HepG2 (cell line): ENCODE measurements around the gene SPRTN. TPM values are rescaled to one million over a fixed set of nuclear protein-coding genes. Genes with fewer than 3 reads are reported as not detected.

Experiments used
- ATAC-seq: fragments of 200-7000 bp; cut with Tn5 transposase; 3 replicates; pipeline ENCODE4 v1.9.1; 2020; ENCODE audit warnings: mild to moderate bottlenecking, moderate library complexity
- BruUV-seq: library from RNA; stranded (reverse); fragments of 400-500 nt; replicated peaks from 2 replicates; lab custom pipeline; 2021; lab: Mats Ljungman, UMichigan
- CTCF ChIA-PET: fragments of 300-600 bp; formaldehyde crosslinking; extraction: SDS; loops from one replicate; lab custom pipeline; 2021; ENCODE audit warnings: low total read pairs, inconsistent platforms, low intra/inter-chr PET ratio; lab: Yijun Ruan, JAX
- POLR2A ChIA-PET: fragments of 350-600 bp; sonication (Branson Sonifier 250); formaldehyde crosslinking; loops from one replicate; lab custom pipeline; 2020; ENCODE audit warnings: antibody characterized with exemption, inconsistent platforms; lab: Yijun Ruan, JAX
- DNase-seq: peaks from one replicate; pipeline ENCODE4 v3.0.0-alpha.2; 2015; ENCODE audit warnings: low spot score
- FAIRE-seq: peaks from 3 replicates; lab custom pipeline; 2011; peaks lifted over from hg19 to GRCh38; lab: Jason Lieb, UNC
- H2AFZ ChIP-seq: one replicate; pipeline ENCODE4 v1.6.1; 2011; ENCODE audit warnings: low read length, inconsistent platforms
- H3K27ac ChIP-seq: fragments of 300-600 bp; 3 replicates; pipeline ENCODE4 v1.8.0; 2011; ENCODE audit warnings: mixed run types, mild to moderate bottlenecking, mixed read lengths, low read length, inconsistent platforms; ENCODE audit not compliant: insufficient read depth; ENCODE audit errors: extremely low read length
- H3K27me3 ChIP-seq, 2 experiments: fragments of 200-600 bp in 1 of 2; 2 replicates in 1 of 2; 3 replicates in 1 of 2; pipeline versions ENCODE4 v1.6.0 to v1.8.0; 2011; ENCODE audit warnings: low read length in 2 of 2, mild to moderate bottlenecking in 2 of 2, moderate library complexity in 2 of 2, inconsistent platforms in 1 of 2; ENCODE audit not compliant: insufficient read depth in 2 of 2, control insufficient read depth in 1 of 2
- H3K36me3 ChIP-seq, 2 experiments: fragments of 200-600 bp in 1 of 2; replicated peaks in 1 of 2; 2 replicates in 1 of 2; 3 replicates in 1 of 2; pipeline versions ENCODE4 v1.5.1 to v1.8.0; 2011; ENCODE audit warnings: low read length in 2 of 2, inconsistent platforms in 1 of 2; ENCODE audit not compliant: insufficient read depth in 2 of 2, control insufficient read depth in 1 of 2
- H3K4me1 ChIP-seq: 2 replicates; pipeline ENCODE4 v1.5.1; 2012; ENCODE audit warnings: low read length, inconsistent platforms; ENCODE audit not compliant: insufficient read depth
- H3K4me2 ChIP-seq: 2 replicates; pipeline ENCODE4 v1.6.0; 2011; ENCODE audit warnings: low read depth, low read length, inconsistent platforms
- H3K4me3 ChIP-seq, 3 experiments: fragments of 200-600 bp in 1 of 3; sonication (generic), shearing (Covaris generic) in 1 of 3; replicated peaks in 1 of 3; 2 replicates each; pipeline ENCODE4 v1.5.1; 2011 to 2016; ENCODE audit warnings: low read length in 3 of 3, inconsistent platforms in 2 of 3, low read depth in 2 of 3, mild to moderate bottlenecking in 2 of 3, control low read depth in 1 of 3, mixed read lengths in 1 of 3; ENCODE audit not compliant: insufficient read depth in 1 of 3
- H3K79me2 ChIP-seq: one replicate; pipeline ENCODE4 v1.6.1; 2011; ENCODE audit warnings: low read length, inconsistent platforms; ENCODE audit not compliant: insufficient read depth
- H3K9ac ChIP-seq: 2 replicates; pipeline ENCODE4 v1.6.0; 2011; ENCODE audit warnings: mild to moderate bottlenecking, low read depth, low read length, inconsistent platforms; ENCODE audit not compliant: insufficient read depth
- H3K9me3 ChIP-seq: 2 replicates; pipeline ENCODE4 v1.5.1; 2012; ENCODE audit warnings: mild to moderate bottlenecking, low read length
- H4K20me1 ChIP-seq: 2 replicates; pipeline ENCODE4 v1.6.0; 2011; ENCODE audit warnings: inconsistent platforms, mild to moderate bottlenecking, low read length, moderate library complexity; ENCODE audit not compliant: insufficient read depth
- TRIM24 ChIP-seq: sonication (generic); formaldehyde crosslinking; IDR thresholded peaks from 2 replicates; pipeline ENCODE4 v1.8.0; 2022; ENCODE audit warnings: mild to moderate bottlenecking, missing genetic modification reagents
- WGBS: methylation state at CpG from one replicate; pipeline ENCODE4 v1.1.6; 2017; ENCODE audit warnings: low lambda C conversion rate; 5-methylcytosine and 5-hydroxymethylcytosine counted together
- in situ Hi-C: cut with HindIII; loops from 2 replicates; pipeline ENCODE4 v1.10.0; 2017; ENCODE audit warnings: low pct_unique_long_range_greater_than_20kb; ENCODE audit not compliant: extremely low pct_ligation_motif_present
- intact Hi-C: fragments of 100-400 bp; cut with micrococcal nuclease; formaldehyde crosslinking; loops from one replicate; pipeline ENCODE4 v1.10.0; 2022; ENCODE audit not compliant: unreplicated experiment
- polyA plus RNA-seq, 8 experiments: library from polyadenylated mRNA; depleted of rRNA in 3 of 8; stranded (reverse) in 7 of 8; unstranded in 1 of 8; fragments of >200 nt; fragmentation: Illumina TruSeq in 4 of 8; extraction: Trizol in 4 of 8; gene quantifications; 2 replicates each; pipeline versions ENCODE4 v1.2.1 to v1.2.3, GENCODE V29; 2011 to 2016; ENCODE audit warnings: low read depth in 4 of 8, missing spikeins in 1 of 8, mixed read lengths in 1 of 8; ENCODE audit not compliant: insufficient read depth in 1 of 8
- total RNA-seq, 5 experiments: library from RNA; depleted of rRNA; stranded (reverse); fragments of >200 nt; fragmentation: Illumina TruSeq; extraction: Trizol; gene quantifications; 2 replicates each; pipeline ENCODE4 v1.2.3, GENCODE V29; 2016; ENCODE audit warnings: low read depth in 1 of 5
- TF ChIP-seq, protein P1 (sequence below), 2 experiments: fragments of 450-650 bp in 1 of 2; sonication (generic) in 1 of 2; formaldehyde crosslinking in 1 of 2; IDR thresholded peaks; 2 replicates each; pipeline versions ENCODE4 v1.6.1 to v1.8.0; 2016 to 2022; ENCODE audit warnings: antibody characterized with exemption in 1 of 2, mild to moderate bottlenecking in 1 of 2, missing genetic modification reagents in 1 of 2
- TF ChIP-seq, protein P2 (sequence below): sonication (generic); formaldehyde crosslinking; IDR thresholded peaks from 2 replicates; pipeline ENCODE4 v1.5.0; 2020; ENCODE audit warnings: mild to moderate bottlenecking, missing genetic modification reagents

Gene SPRTN
- total and polyA plus RNA-seq, 2 of the 13 experiments (the other 11 are each of a cell fraction or from before 2014, with no cell fraction given): 4.2 to 15.2 TPM

DNA sequence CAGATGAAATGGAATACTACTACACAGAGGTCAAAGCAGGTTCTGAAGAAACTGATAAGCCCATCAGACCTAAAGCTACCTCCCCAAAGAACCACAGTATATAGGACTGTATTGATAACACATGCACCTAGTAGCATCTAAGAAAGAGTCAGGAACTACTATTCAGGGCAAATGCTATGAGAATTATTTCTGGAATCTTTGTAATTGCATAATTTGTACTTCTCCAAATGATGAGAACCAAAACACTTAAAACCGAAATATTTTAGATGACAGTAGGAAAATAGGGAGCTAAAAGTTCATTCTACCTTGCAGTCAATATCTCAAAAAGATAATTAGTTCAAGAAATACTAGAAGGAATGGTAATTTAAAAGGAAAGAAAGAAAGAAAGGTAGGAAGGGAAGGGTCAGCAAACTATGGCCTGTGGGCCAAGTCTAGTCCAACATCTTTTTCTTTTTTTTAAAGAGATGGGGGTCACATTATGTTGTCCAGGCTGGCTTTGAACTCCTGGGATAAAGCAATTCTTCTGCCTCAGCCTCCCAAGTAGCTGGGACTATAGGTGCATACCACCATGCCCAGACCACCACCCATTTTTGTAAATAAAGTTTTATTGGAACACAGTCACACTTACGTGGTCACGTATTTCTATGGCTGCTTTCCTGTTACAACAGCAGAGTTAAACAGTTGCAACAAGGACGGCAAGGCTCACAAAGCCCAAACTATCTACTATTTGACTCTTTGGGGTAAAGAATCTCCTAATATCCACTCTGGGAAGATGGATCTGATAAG lies 60.0 kb downstream of the SPRTN start:
- H3K4me1 ChIP-seq: peaks cover 78% of the 10 kb centered on the region
- no peak overlapping the region for H2AFZ ChIP-seq
- H3K9ac ChIP-seq: no peak overlapping the region
- in situ Hi-C loops: no loop called here
- H3K4me3 ChIP-seq: no peak overlapping the region
- 85% methylated on average over 4 of the region's 4 CpGs for WGBS
- H3K4me2 ChIP-seq: no peak overlapping the region
- no peak for FAIRE-seq
- no TSS peak for BruUV-seq
- TF ChIP-seq, protein P1, sequence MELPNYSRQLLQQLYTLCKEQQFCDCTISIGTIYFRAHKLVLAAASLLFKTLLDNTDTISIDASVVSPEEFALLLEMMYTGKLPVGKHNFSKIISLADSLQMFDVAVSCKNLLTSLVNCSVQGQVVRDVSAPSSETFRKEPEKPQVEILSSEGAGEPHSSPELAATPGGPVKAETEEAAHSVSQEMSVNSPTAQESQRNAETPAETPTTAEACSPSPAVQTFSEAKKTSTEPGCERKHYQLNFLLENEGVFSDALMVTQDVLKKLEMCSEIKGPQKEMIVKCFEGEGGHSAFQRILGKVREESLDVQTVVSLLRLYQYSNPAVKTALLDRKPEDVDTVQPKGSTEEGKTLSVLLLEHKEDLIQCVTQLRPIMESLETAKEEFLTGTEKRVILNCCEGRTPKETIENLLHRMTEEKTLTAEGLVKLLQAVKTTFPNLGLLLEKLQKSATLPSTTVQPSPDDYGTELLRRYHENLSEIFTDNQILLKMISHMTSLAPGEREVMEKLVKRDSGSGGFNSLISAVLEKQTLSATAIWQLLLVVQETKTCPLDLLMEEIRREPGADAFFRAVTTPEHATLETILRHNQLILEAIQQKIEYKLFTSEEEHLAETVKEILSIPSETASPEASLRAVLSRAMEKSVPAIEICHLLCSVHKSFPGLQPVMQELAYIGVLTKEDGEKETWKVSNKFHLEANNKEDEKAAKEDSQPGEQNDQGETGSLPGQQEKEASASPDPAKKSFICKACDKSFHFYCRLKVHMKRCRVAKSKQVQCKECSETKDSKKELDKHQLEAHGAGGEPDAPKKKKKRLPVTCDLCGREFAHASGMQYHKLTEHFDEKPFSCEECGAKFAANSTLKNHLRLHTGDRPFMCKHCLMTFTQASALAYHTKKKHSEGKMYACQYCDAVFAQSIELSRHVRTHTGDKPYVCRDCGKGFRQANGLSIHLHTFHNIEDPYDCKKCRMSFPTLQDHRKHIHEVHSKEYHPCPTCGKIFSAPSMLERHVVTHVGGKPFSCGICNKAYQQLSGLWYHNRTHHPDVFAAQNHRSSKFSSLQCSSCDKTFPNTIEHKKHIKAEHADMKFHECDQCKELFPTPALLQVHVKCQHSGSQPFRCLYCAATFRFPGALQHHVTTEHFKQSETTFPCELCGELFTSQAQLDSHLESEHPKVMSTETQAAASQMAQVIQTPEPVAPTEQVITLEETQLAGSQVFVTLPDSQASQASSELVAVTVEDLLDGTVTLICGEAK (IDR thresholded peaks at IDR 0.05): peak; percentile 48; the same call in 1 of the 2 replicates
- TF ChIP-seq, protein P1 (CRISPR knock-in tag; IDR thresholded peaks at IDR 0.05): peak; percentile 98
- TF ChIP-seq TRIM24 (CRISPR knock-in tag): no peak
- TF ChIP-seq, protein P2, sequence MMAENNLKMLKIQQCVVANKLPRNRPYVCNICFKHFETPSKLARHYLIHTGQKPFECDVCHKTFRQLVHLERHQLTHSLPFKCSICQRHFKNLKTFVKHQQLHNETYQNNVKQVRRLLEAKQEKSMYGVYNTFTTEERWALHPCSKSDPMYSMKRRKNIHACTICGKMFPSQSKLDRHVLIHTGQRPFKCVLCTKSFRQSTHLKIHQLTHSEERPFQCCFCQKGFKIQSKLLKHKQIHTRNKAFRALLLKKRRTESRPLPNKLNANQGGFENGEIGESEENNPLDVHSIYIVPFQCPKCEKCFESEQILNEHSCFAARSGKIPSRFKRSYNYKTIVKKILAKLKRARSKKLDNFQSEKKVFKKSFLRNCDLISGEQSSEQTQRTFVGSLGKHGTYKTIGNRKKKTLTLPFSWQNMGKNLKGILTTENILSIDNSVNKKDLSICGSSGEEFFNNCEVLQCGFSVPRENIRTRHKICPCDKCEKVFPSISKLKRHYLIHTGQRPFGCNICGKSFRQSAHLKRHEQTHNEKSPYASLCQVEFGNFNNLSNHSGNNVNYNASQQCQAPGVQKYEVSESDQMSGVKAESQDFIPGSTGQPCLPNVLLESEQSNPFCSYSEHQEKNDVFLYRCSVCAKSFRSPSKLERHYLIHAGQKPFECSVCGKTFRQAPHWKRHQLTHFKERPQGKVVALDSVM (CRISPR knock-in tag): no peak
- TF ChIP-seq, all 625 proteins: peak for 1
- ATAC-seq: no peak
- Histone ChIP-seq H3K36me3 (peaks cover 0 to 40% of the 10 kb centered on the region in 2 experiments), H4K20me1 (peaks cover 84% of the 10 kb centered on the region), H3K79me2 (peaks cover 98% of the 10 kb centered on the region), H3K27me3 (no peaks in the 10 kb centered on the region), H3K9me3 (no peaks in the 10 kb centered on the region), H3K27ac (no peak overlapping the region)
- intact Hi-C loops: no loop called here
- ChIA-PET CTCF (no interaction called here), POLR2A (interaction anchor here (1.1 kb wide), 1 partner anchor 21 kb away, joined by 3 read pairs; no protein-coding TSS in a partner anchor)
- no peak for DNase-seq
